Vagina (tissue), 2 donors: Measurements from ENCODE around the gene PHOX2B. TPM values are rescaled to one million over a fixed set of nuclear protein-coding genes. Genes with fewer than 3 reads are reported as not detected.

Source experiments
- DNase-seq, 2 donors: peaks; one replicate each; pipeline ENCODE4 v3.0.0-alpha.2; 2017; ENCODE audit errors: extremely low spot score in 2 of 2
- H3K27ac ChIP-seq: fragments of 200-600 bp; sonication (generic); one replicate; pipeline ENCODE4 v1.5.1; 2019
- H3K27me3 ChIP-seq: fragments of 200-600 bp; sonication (generic); one replicate; pipeline ENCODE4 v1.5.1; 2019
- H3K36me3 ChIP-seq, 2 donors: fragments of 200-600 bp; sonication (generic); one replicate each; pipeline ENCODE4 v1.5.1; 2017 to 2019
- H3K4me1 ChIP-seq: fragments of 200-600 bp; sonication (generic); one replicate; pipeline ENCODE4 v1.5.1; 2019
- H3K4me3 ChIP-seq, 2 donors: fragments of 200-600 bp; sonication (generic); 1 replicate in 1 of 2; 2 replicates in 1 of 2; pipeline ENCODE4 v1.5.1; 2016 to 2019
- H3K9me3 ChIP-seq: fragments of 200-600 bp; sonication (generic); one replicate; pipeline ENCODE4 v1.5.1; 2019
- CTCF ChIP-seq, 3 experiments: fragments of 450-650 bp in 2 of 3; fragments of 200-600 bp in 1 of 3; sonication (generic) in 1 of 3; IDR thresholded peaks; one replicate each; pipeline ENCODE4 v1.5.1; 2017 to 2019; ENCODE audit warnings: antibody characterized with exemption in 3 of 3, mild to moderate bottlenecking in 2 of 3, moderate library complexity in 2 of 3
- POLR2A ChIP-seq, 2 donors: fragments of 450-650 bp; IDR thresholded peaks; one replicate each; pipeline ENCODE4 v1.6.1; 2017; ENCODE audit warnings: antibody characterized with exemption in 2 of 2, mild to moderate bottlenecking in 2 of 2, moderate library complexity in 2 of 2
- POLR2AphosphoS5 ChIP-seq, 2 donors: sonication (generic); formaldehyde crosslinking; IDR thresholded peaks; one replicate each; pipeline ENCODE4 v1.9.0; 2017; ENCODE audit warnings: antibody characterized with exemption in 2 of 2, mild to moderate bottlenecking in 2 of 2, low read depth in 1 of 2; ENCODE audit not compliant: insufficient read depth in 1 of 2
- intact Hi-C: fragments of 100-400 bp; cut with DNase I; formaldehyde crosslinking; loops from one replicate; pipeline ENCODE4 v1.15.1; 2023
- total RNA-seq: library from RNA; depleted of rRNA; stranded (reverse); fragments of >200 nt; gene quantifications from one replicate; pipeline ENCODE4 v1.2.3, GENCODE V29; 2016

The PHOX2B gene
- total RNA-seq, 1 donor from 2014 or later, result 0.49 TPM

- no peak for TF ChIP-seq POLR2A (IDR thresholded peaks at IDR 0.05)
- no peak for TF ChIP-seq POLR2AphosphoS5 (IDR thresholded peaks at IDR 0.05; ENCODE audit: insufficient read depth in 1 of 2, low read depth in 1 of 2)
- no peak for DNase-seq
- no peaks in the 10 kb centered on the region for H3K9me3 ChIP-seq
- H3K4me3 ChIP-seq, result no peak overlapping the region
- H3K36me3 ChIP-seq, result no peaks in the 10 kb centered on the region
- intact Hi-C loops, result no loop called here
- H3K4me1 ChIP-seq, result no peaks in the 10 kb centered on the region
- no peaks in the 10 kb centered on the region for H3K27me3 ChIP-seq
- H3K27ac ChIP-seq, result no peak overlapping the region
Observed at GRCh38 chr4:41792166-41792565, 43.6 kb upstream of the PHOX2B start.

GRCh38 chr4:41791557-41791956 lies 43.0 kb upstream of the PHOX2B start:
- DNase-seq, result no peak
- Histone ChIP-seq H3K9me3 (no peaks in the 10 kb centered on the region), H3K4me1 (no peaks in the 10 kb centered on the region), H3K4me3 (no peak overlapping the region), H3K27me3 (no peaks in the 10 kb centered on the region), H3K36me3 (no peaks in the 10 kb centered on the region), H3K27ac (no peak overlapping the region)
- intact Hi-C loops, result no loop called here
- TF ChIP-seq POLR2AphosphoS5 (IDR thresholded peaks at IDR 0.05; ENCODE audit: insufficient read depth in 1 of 2, low read depth in 1 of 2) (no peak), CTCF (IDR thresholded peaks at IDR 0.05) (no peak), POLR2A (IDR thresholded peaks at IDR 0.05) (no peak)

- no peaks in the 10 kb centered on the region for H3K27me3 ChIP-seq
- TF ChIP-seq POLR2AphosphoS5 (IDR thresholded peaks at IDR 0.05; ENCODE audit: insufficient read depth in 1 of 2, low read depth in 1 of 2) (no peak), POLR2A (IDR thresholded peaks at IDR 0.05) (no peak)
- no peaks in the 10 kb centered on the region for H3K36me3 ChIP-seq
Observed at GRCh38 chr4:41787931-41788330, 39.4 kb upstream of the PHOX2B start.

GRCh38 chr4:41785665-41786064 lies 37.1 kb upstream of the PHOX2B start:
- Histone ChIP-seq H3K27ac (no peak overlapping the region), H3K9me3 (no peaks in the 10 kb centered on the region), H3K27me3 (no peaks in the 10 kb centered on the region), H3K4me1 (no peaks in the 10 kb centered on the region), H3K36me3 (no peaks in the 10 kb centered on the region), H3K4me3 (no peak overlapping the region)
- TF ChIP-seq POLR2AphosphoS5 (IDR thresholded peaks at IDR 0.05; ENCODE audit: insufficient read depth in 1 of 2, low read depth in 1 of 2), result no peak
- no peak for TF ChIP-seq POLR2A (IDR thresholded peaks at IDR 0.05)
- TF ChIP-seq CTCF (IDR thresholded peaks at IDR 0.05), result no peak
- intact Hi-C loops, result no loop called here
- DNase-seq, result no peak

More at GRCh38 chr4:41787931-41788330, 39.4 kb upstream of the PHOX2B start:
- intact Hi-C loops, result no loop called here
- no peak for DNase-seq
- Histone ChIP-seq H3K9me3 (no peaks in the 10 kb centered on the region), H3K4me1 (no peaks in the 10 kb centered on the region), H3K27ac (no peak overlapping the region), H3K4me3 (no peak overlapping the region)

GRCh38 chr4:41784191-41784979 lies 35.9 kb upstream of the PHOX2B start:
- H3K9me3 ChIP-seq, result no peaks in the 10 kb centered on the region
- intact Hi-C loops, result no loop called here
- no peaks in the 10 kb centered on the region for H3K36me3 ChIP-seq
- DNase-seq, result no peak
- TF ChIP-seq CTCF (IDR thresholded peaks at IDR 0.05), result no peak
- no peak for TF ChIP-seq POLR2AphosphoS5 (IDR thresholded peaks at IDR 0.05; ENCODE audit: insufficient read depth in 1 of 2, low read depth in 1 of 2)
- TF ChIP-seq POLR2A (IDR thresholded peaks at IDR 0.05), result no peak
- H3K4me1 ChIP-seq, result no peaks in the 10 kb centered on the region
- H3K4me3 ChIP-seq, result no peak overlapping the region
- no peak overlapping the region for H3K27ac ChIP-seq
- H3K27me3 ChIP-seq, result no peaks in the 10 kb centered on the region

GRCh38 chr4:41776466-41776865 lies 27.9 kb upstream of the PHOX2B start:
- H3K4me1 ChIP-seq, result no peaks in the 10 kb centered on the region
- TF ChIP-seq POLR2AphosphoS5 (IDR thresholded peaks at IDR 0.05; ENCODE audit: insufficient read depth in 1 of 2, low read depth in 1 of 2) (no peak), CTCF (IDR thresholded peaks at IDR 0.05) (no peak), POLR2A (IDR thresholded peaks at IDR 0.05) (no peak)
- H3K36me3 ChIP-seq, result no peaks in the 10 kb centered on the region
- no peak overlapping the region for H3K27ac ChIP-seq
- H3K9me3 ChIP-seq, result no peaks in the 10 kb centered on the region
- DNase-seq, result no peak
- H3K4me3 ChIP-seq, result no peak overlapping the region
- intact Hi-C loops, result no loop called here
- no peaks in the 10 kb centered on the region for H3K27me3 ChIP-seq
